GM13977 (cell line): ENCODE measurements around the gene PPP2R5E.
A peak's percentile ranks its signal among the peaks of the same experiment; 100 is the strongest.

Source experiments
- DNase-seq: peaks from one replicate; pipeline ENCODE4 v3.0.0; 2012; ENCODE audit warnings: low spot score
- CTCF ChIP-seq: IDR thresholded peaks from 2 replicates; pipeline ENCODE4 v1.5.1; 2012; ENCODE audit warnings: mild to moderate bottlenecking, control low read depth; ENCODE audit not compliant: insufficient read depth; ENCODE audit errors: extremely low read depth, missing control alignments
- in situ Hi-C: fragments of 300-500 bp; cut with MboI; formaldehyde crosslinking; loops from one replicate; pipeline ENCODE4 v1.12.0; 2022; ENCODE audit warnings: low sequenced_read_pairs, low pct_unique_long_range_greater_than_20kb, mixed read lengths, inconsistent platforms; ENCODE audit not compliant: unreplicated experiment

PPP2R5E gene

GRCh38 chr14:63398952-63399351, 144.2 kb downstream of the PPP2R5E start:
- in situ Hi-C loops: loop anchor here (25.0 kb wide), 3 partner anchors 238 to 913 kb away; partner anchors contain the start of gene WDR89
- no peak for TF ChIP-seq CTCF
- DNase-seq: no peak

GRCh38 chr14:63394841-63395240, 148.3 kb downstream of the PPP2R5E start:
- in situ Hi-C loops: loop anchor here (25.0 kb wide), 3 partner anchors 242 to 917 kb away; partner anchors contain the start of gene WDR89
- DNase-seq: no peak
- no peak for TF ChIP-seq CTCF

- no peak for DNase-seq
- no peak for TF ChIP-seq CTCF
- in situ Hi-C loops: loop anchor here (25.0 kb wide), 3 partner anchors 243 to 918 kb away; partner anchors contain the start of gene WDR89
Measured at GRCh38 chr14:63394432-63394831, 148.7 kb downstream of the PPP2R5E start.

GRCh38 chr14:63393012-63393411, 150.2 kb downstream of the PPP2R5E start:
- no peak for TF ChIP-seq CTCF
- no peak for DNase-seq
- in situ Hi-C loops: loop anchor here (25.0 kb wide), 3 partner anchors 244 to 919 kb away; partner anchors contain the start of gene WDR89

- in situ Hi-C loops: loop anchor here (25.0 kb wide), 3 partner anchors 245 to 920 kb away; partner anchors contain the start of gene WDR89
- no peak for DNase-seq
- TF ChIP-seq CTCF: no peak
Measured at GRCh38 chr14:63392236-63392635, 150.9 kb downstream of the PPP2R5E start.

GRCh38 chr14:63388766-63389431, 154.3 kb downstream of the PPP2R5E start:
- peak; percentile 28 for DNase-seq
- in situ Hi-C loops: loop anchor here (25.0 kb wide), 3 partner anchors 248 to 923 kb away; partner anchors contain the start of gene WDR89
- peak; percentile 95 for TF ChIP-seq CTCF
